ENCODE data around the gene ATP2A1. TPM values are rescaled to one million over a fixed set of nuclear protein-coding genes. Genes with fewer than 3 reads are reported as not detected.
A peak's percentile ranks its signal among the peaks of the same experiment; 100 is the strongest.

Gene ATP2A1
- total and polyA plus RNA-seq, 2 experiments from 2014 or later = 0.13 to 2.3 TPM

DNA sequence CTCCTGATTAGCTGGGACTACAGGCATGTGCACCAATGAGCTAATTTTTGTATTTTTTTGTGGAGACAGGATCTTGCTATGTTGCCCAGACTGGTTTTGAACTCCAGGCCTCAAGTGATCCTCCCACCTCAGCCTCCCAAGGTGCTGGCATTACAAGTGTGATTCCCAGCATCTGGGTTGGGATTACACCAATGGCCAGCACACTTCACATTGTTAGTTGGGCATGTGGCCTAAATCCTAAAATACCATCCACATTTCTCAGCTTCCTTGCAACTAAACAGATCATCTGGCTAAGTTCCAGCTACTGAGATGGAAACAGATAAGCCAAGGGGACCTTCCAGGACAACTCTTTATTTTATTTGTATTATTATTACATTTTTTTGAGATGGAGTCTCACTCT is 36.9 kb downstream of the ATP2A1 start:
- TF ChIP-seq EZH2phosphoT487 (IDR thresholded peaks at IDR 0.05; ENCODE audit: low read depth, severe bottlenecking, unreplicated experiment) (no peak), EZH2 (IDR thresholded peaks at IDR 0.05; ENCODE audit: borderline replicate concordance) (no peak)
- TF ChIP-seq, protein P1, sequence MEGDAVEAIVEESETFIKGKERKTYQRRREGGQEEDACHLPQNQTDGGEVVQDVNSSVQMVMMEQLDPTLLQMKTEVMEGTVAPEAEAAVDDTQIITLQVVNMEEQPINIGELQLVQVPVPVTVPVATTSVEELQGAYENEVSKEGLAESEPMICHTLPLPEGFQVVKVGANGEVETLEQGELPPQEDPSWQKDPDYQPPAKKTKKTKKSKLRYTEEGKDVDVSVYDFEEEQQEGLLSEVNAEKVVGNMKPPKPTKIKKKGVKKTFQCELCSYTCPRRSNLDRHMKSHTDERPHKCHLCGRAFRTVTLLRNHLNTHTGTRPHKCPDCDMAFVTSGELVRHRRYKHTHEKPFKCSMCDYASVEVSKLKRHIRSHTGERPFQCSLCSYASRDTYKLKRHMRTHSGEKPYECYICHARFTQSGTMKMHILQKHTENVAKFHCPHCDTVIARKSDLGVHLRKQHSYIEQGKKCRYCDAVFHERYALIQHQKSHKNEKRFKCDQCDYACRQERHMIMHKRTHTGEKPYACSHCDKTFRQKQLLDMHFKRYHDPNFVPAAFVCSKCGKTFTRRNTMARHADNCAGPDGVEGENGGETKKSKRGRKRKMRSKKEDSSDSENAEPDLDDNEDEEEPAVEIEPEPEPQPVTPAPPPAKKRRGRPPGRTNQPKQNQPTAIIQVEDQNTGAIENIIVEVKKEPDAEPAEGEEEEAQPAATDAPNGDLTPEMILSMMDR (IDR thresholded peaks at IDR 0.05; ENCODE audit: poor library complexity) = no peak
- Histone ChIP-seq H2AFZ (no peak overlapping the region), H3K79me2 (no peaks in the 10 kb centered on the region)

DNA sequence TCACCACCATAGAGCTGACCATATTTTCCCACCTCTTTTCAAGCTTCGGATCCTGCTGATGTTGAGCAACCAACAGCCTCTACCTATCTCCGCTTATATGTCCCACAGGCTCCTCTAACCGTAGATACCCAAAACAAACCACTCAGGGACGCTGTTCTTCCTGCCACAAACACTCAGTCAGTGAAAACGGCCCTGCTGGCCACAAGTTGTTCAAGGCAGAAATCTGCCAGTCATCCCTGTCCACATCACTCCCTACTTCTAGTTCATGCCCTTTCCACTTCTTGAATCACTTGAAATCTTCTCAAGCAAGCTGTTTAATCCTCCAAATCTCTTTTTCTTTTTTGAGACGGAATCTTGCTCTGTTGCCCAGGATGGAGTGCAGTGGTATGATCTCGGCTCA is 38.8 kb downstream of the ATP2A1 start:
- H3K4me1 ChIP-seq (ENCODE audit: insufficient read depth) = no peaks in the 10 kb centered on the region
- no peaks in the 10 kb centered on the region for H3K36me3 ChIP-seq (replicated peaks; ENCODE audit: insufficient read depth, low read depth)
- no peaks in the 10 kb centered on the region for H3K27me3 ChIP-seq
- no peaks in the 10 kb centered on the region for H3K9me3 ChIP-seq (ENCODE audit: low read depth)
- H3K4me3 ChIP-seq = no peak overlapping the region
- peaks cover 6% of the 10 kb centered on the region for H3K79me2 ChIP-seq
- H3K9me2 ChIP-seq (replicated peaks; ENCODE audit: insufficient read depth) = no peaks in the 10 kb centered on the region
- H2AFZ ChIP-seq = no peak overlapping the region
- H3K27ac ChIP-seq = no peak overlapping the region
- H4K20me1 ChIP-seq (ENCODE audit: insufficient read depth, poor library complexity, severe bottlenecking) = no peaks in the 10 kb centered on the region
- H3K4me2 ChIP-seq = no peak overlapping the region
- 95% methylated on average over 7 of the region's 7 CpGs for WGBS (ENCODE audit: low lambda C conversion rate, missing lambda C conversion rate)
- TF ChIP-seq EZH2phosphoT487 (IDR thresholded peaks at IDR 0.05; ENCODE audit: low read depth, severe bottlenecking, unreplicated experiment) (no peak), EZH2 (IDR thresholded peaks at IDR 0.05; ENCODE audit: borderline replicate concordance) (no peak)
- TF ChIP-seq, protein P1 (IDR thresholded peaks at IDR 0.05; ENCODE audit: poor library complexity) = no peak
- DNase-seq (ENCODE audit: low spot score) = no peak

More for the DNA sequence above, 36.9 kb downstream of the ATP2A1 start:
- no peaks in the 10 kb centered on the region for H4K20me1 ChIP-seq (ENCODE audit: insufficient read depth, poor library complexity, severe bottlenecking)
- H3K36me3 ChIP-seq (replicated peaks; ENCODE audit: insufficient read depth, low read depth) = no peaks in the 10 kb centered on the region
- no peaks in the 10 kb centered on the region for H3K9me3 ChIP-seq (ENCODE audit: low read depth)
- no peak overlapping the region for H3K4me2 ChIP-seq
- H3K27me3 ChIP-seq = no peaks in the 10 kb centered on the region
- no peak overlapping the region for H3K4me3 ChIP-seq
- DNase-seq (ENCODE audit: low spot score) = no peak
- no peaks in the 10 kb centered on the region for H3K4me1 ChIP-seq (ENCODE audit: insufficient read depth)
- H3K9me2 ChIP-seq (replicated peaks; ENCODE audit: insufficient read depth) = no peaks in the 10 kb centered on the region
- H3K27ac ChIP-seq = no peak overlapping the region

DNA sequence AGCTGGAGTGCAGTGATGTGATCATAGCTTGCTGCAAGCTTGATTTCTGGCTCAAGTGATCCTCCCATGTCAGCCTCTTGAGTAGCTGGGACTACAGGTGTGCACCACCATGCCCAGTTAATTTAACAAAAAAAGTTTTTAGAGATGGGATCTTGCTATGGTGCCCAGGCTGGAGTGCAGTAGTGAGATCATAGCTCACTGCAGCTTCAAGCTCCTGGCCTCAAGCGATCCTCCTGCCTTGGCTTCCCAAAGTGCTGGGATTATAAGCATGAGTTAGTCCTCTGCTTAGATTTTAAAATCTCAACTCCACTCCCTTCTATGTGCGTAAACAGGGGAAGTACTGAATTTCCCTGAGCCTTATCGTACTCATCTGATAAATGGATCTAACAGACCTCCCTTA is 40.4 kb downstream of the ATP2A1 start:
- no peaks in the 10 kb centered on the region for H3K4me1 ChIP-seq (ENCODE audit: insufficient read depth)
- H3K79me2 ChIP-seq = peaks cover 13% of the 10 kb centered on the region
- no peak for DNase-seq (ENCODE audit: low spot score)
- 95% methylated on average over 3 of the region's 3 CpGs for WGBS (ENCODE audit: low lambda C conversion rate, missing lambda C conversion rate)
- no peak overlapping the region for H3K4me2 ChIP-seq
- no peak overlapping the region for H2AFZ ChIP-seq
- no peaks in the 10 kb centered on the region for H3K9me2 ChIP-seq (replicated peaks; ENCODE audit: insufficient read depth)
- no peak overlapping the region for H3K4me3 ChIP-seq
- H3K27ac ChIP-seq = no peak overlapping the region
- H3K27me3 ChIP-seq = no peaks in the 10 kb centered on the region
- no peaks in the 10 kb centered on the region for H4K20me1 ChIP-seq (ENCODE audit: insufficient read depth, poor library complexity, severe bottlenecking)
- no peaks in the 10 kb centered on the region for H3K36me3 ChIP-seq (replicated peaks; ENCODE audit: insufficient read depth, low read depth)
- TF ChIP-seq EZH2 (IDR thresholded peaks at IDR 0.05; ENCODE audit: borderline replicate concordance) = no peak
- TF ChIP-seq, protein P1 (IDR thresholded peaks at IDR 0.05; ENCODE audit: poor library complexity) = no peak
- no peak for TF ChIP-seq EZH2phosphoT487 (IDR thresholded peaks at IDR 0.05; ENCODE audit: low read depth, severe bottlenecking, unreplicated experiment)
- H3K9me3 ChIP-seq (ENCODE audit: low read depth) = no peaks in the 10 kb centered on the region

DNA sequence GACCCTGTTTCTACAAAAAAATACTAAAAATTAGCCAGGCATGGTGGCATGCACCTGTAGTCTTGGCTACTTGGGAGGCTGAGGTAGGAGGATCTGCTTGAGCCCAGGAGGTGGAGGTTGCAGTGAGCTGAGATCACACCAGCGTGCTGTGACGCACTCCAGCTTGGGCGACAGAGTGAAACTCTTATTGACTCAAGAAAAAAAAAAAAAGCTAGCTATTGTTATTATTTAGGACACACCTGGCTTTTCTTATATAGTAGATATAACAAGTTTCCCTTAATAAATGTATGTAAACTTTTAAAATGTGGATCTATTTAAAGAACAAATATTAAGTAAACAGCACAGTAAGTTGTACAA is 44.9 kb downstream of the ATP2A1 start:
- H3K4me3 ChIP-seq = no peak overlapping the region
- H3K27me3 ChIP-seq = no peaks in the 10 kb centered on the region
- 92% methylated on average over 3 of the region's 3 CpGs for WGBS (ENCODE audit: low lambda C conversion rate, missing lambda C conversion rate)
- no peaks in the 10 kb centered on the region for H3K9me3 ChIP-seq (ENCODE audit: low read depth)
- H3K79me2 ChIP-seq = peaks cover 13% of the 10 kb centered on the region
- no peak for TF ChIP-seq EZH2phosphoT487 (IDR thresholded peaks at IDR 0.05; ENCODE audit: low read depth, severe bottlenecking, unreplicated experiment)
- TF ChIP-seq, protein P1 (IDR thresholded peaks at IDR 0.05; ENCODE audit: poor library complexity) = no peak
- TF ChIP-seq EZH2 (IDR thresholded peaks at IDR 0.05; ENCODE audit: borderline replicate concordance) = no peak
- no peaks in the 10 kb centered on the region for H4K20me1 ChIP-seq (ENCODE audit: insufficient read depth, poor library complexity, severe bottlenecking)
- H3K4me1 ChIP-seq (ENCODE audit: insufficient read depth) = no peaks in the 10 kb centered on the region
- no peaks in the 10 kb centered on the region for H3K9me2 ChIP-seq (replicated peaks; ENCODE audit: insufficient read depth)
- no peak for DNase-seq (ENCODE audit: low spot score)
- no peaks in the 10 kb centered on the region for H3K36me3 ChIP-seq (replicated peaks; ENCODE audit: insufficient read depth, low read depth)
- no peak overlapping the region for H2AFZ ChIP-seq
- H3K27ac ChIP-seq = peak overlapping the region; percentile 65
- peak overlapping the region; percentile 81 for H3K4me2 ChIP-seq
